ENCODE data around the gene STX17.

- TF ChIP-seq CTCF (IDR thresholded peaks at IDR 0.05; ENCODE audit: extremely low read depth in 1 of 2, insufficient read depth in 1 of 2, low read depth in 1 of 2, low read length in 2 of 2) (no peak), MAX (IDR thresholded peaks at IDR 0.05; ENCODE audit: insufficient read depth, insufficient read length) (no peak)
These were observed 42.5 kb upstream of the STX17 start for GRCh38 chr9:99863955-99864354.
